Stimulated activated CD8-positive, alpha-beta memory T cell treated with anti-CD3 and anti-CD28 coated beads, Interleukin-12 subunit alpha, Interleukin-12 subunit beta, amount 100 ng/mL, for 4 hours (primary cell): Measurements from ENCODE around the gene ANKDD1B.
"Not testable (repeated sequence)": the region's sequence is repeated elsewhere in the genome, so short reads cannot be mapped to it uniquely, and the experiment has no call there.

Experiments
- DNase-seq: peaks from one replicate; pipeline ENCODE4 v3.0.0-alpha.2; 2020; ENCODE audit warnings: low read depth

ANKDD1B gene

GRCh38 chr5:75662061-75662460 lies 50.8 kb downstream of the ANKDD1B start:
- DNase-seq: no peak

DNA sequence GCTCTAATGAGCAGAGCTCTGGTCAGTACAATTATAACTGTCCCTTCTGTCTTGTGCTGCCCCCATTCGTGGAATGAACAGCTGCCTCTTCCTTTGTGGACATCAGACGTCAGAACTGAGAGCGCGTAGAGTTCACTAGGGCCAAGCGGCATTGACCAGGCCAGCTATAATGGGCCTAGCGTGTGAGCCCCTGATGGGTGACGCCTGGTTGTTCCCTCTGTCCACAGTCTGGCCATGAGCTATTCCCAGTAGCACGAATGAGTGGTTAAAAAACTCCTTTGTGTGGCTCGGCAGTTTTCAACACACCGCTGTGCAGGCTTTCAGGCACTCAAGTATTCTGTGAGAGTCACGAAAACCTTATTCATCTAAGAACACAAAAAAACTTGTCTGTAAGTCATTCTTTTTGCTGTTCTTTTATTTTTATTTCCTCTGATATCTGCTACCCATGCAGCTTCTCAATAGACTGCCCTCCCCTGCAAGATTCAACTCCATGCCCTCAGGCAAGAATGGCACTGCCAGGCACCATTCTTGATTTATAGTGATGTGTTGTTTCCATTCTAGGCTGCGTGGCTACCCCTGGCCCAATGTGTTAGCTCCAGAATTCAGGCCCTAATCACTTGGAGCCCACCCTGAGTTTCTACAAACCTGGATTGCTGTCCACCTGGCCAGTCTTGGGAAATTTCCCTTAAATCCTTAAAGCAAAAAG lies 52.5 kb downstream of the ANKDD1B start:
- no peak for DNase-seq

DNA sequence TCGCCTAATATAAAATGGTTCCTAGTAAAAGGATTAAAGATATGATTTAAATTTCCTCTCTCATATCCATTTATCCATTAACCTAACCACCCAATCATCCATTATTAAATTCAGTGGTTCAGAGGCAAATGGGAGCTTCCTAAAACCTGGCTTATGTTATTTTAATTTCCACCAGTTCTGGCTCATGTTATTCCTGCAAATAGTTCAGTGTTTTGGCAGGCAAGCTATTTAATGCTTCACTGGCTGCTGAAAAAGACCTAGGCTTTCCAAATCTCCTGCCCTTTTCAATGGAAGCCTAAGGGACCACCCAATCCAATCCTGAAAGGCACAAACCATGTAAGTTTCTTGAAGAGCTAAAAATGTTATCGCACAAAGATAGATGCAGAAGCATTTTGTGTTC lies 53.7 kb downstream of the ANKDD1B start:
- DNase-seq: no peak

GRCh38 chr5:75666801-75667200 lies 55.5 kb downstream of the ANKDD1B start:
- DNase-seq: no peak

GRCh38 chr5:75667586-75667985 lies 56.3 kb downstream of the ANKDD1B start:
- no peak for DNase-seq

DNA sequence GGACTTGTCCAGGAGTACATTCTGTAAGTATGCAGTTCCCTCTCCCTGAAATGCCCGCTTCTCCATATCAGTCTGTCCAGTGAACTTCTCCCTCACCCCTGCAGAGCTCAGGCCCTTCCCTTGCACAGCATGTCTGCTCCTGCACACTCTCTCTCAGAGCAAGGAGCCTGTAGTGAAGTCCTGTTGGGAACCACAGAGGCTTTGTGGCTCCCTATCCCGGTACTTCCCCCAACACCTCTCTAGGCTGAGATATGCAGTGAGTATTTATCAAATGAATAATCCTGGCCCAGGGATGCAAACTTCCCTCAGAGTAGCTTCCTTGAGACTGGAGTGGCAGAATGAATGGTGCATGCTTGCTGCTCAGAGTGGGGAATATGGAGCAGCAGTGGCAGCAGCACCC lies 57.2 kb downstream of the ANKDD1B start:
- DNase-seq: no peak

- peak; percentile 13 for DNase-seq
These were observed 57.9 kb downstream of the ANKDD1B start for GRCh38 chr5:75668977-75669689.

DNA sequence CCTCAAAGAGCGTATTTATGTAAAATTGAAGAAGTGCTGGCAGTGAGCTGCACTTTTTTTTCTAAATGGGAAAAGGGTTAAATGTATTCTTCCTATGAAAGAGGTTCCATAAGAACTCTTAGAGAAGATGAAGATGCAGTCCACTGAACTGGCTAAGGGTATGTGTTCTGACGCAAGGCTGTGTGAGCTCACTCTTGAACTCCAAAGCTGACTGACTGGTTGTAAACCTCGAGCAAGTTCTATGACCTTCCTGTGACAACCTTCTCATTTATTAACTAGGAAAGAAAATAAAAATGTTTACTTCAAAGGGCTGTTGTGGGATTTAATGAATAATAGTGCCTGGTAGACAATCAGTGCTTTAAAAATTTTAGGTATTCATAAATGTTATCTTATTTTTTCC lies 59.3 kb downstream of the ANKDD1B start:
- no peak for DNase-seq

- no peak for DNase-seq
These were observed 60.3 kb downstream of the ANKDD1B start for GRCh38 chr5:75671506-75671905.

- no peak for DNase-seq
These were observed 61.4 kb downstream of the ANKDD1B start for GRCh38 chr5:75672616-75673015.

- DNase-seq: no peak
These were observed 64.5 kb downstream of the ANKDD1B start for GRCh38 chr5:75675783-75676182.

DNA sequence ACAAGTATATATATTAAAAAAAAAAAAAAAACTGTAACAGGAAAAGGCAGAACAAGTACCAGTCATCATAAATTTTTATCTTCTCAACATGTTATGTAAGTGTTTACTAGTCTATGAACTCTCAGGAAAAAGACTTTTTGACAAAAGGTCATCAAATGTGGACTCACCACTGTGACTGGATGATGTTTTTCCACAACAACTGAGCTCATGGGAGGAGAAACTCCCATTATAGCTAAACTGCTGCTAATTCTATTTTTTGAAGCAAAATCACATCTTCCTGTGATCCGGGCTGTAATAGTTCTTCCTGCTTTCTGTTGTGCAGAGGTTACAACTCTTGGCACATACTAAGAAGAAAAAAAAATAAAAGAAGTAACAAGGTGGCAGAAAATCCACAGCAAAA lies 66.4 kb downstream of the ANKDD1B start:
- no peak for DNase-seq

DNA sequence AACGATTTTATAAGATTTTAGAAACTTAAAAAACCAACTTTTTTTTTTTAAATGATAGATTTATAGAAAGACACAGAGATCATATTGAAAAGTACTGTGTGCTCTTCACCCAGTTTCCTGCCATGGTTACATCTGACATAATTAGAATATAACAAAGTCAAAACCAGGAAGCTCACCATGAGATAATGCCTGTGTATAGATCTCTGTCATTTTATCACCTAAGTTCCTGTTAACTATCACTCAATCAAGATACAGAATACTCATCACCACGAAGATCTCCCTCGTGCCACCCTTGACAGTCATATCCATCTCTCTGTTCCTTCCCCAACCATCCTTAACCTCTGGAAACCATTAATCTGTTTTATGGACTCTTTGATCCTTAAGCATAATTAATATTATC lies 66.9 kb downstream of the ANKDD1B start:
- DNase-seq: no peak

- DNase-seq: no peak
These were observed 70.0 kb downstream of the ANKDD1B start for GRCh38 chr5:75681125-75681830.

- DNase-seq: no peak
These were observed 73.9 kb downstream of the ANKDD1B start for GRCh38 chr5:75685141-75685540.

DNA sequence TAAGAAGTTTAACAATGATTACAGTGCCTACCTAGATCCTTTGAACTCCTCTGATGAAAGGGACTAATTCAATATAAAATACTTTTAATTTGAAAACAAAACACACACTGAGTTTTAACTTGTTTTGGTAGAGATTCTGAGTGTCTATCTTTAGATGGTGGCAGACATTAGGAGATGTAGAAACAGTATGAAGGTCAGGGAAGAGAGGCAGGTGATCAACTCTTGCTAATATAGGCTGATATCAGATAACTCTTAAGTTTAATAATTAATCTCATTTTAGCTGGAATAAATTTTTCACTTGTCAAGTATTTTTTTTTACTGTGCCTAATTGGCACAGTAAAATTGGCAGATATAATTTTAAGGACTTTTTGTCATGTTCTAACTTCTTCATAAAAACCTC lies 75.2 kb downstream of the ANKDD1B start:
- DNase-seq: no peak

GRCh38 chr5:75690669-75691068 lies 79.4 kb downstream of the ANKDD1B start:
- DNase-seq: no peak

- no peak for DNase-seq
These were observed 83.5 kb downstream of the ANKDD1B start for GRCh38 chr5:75694781-75695180.

DNA sequence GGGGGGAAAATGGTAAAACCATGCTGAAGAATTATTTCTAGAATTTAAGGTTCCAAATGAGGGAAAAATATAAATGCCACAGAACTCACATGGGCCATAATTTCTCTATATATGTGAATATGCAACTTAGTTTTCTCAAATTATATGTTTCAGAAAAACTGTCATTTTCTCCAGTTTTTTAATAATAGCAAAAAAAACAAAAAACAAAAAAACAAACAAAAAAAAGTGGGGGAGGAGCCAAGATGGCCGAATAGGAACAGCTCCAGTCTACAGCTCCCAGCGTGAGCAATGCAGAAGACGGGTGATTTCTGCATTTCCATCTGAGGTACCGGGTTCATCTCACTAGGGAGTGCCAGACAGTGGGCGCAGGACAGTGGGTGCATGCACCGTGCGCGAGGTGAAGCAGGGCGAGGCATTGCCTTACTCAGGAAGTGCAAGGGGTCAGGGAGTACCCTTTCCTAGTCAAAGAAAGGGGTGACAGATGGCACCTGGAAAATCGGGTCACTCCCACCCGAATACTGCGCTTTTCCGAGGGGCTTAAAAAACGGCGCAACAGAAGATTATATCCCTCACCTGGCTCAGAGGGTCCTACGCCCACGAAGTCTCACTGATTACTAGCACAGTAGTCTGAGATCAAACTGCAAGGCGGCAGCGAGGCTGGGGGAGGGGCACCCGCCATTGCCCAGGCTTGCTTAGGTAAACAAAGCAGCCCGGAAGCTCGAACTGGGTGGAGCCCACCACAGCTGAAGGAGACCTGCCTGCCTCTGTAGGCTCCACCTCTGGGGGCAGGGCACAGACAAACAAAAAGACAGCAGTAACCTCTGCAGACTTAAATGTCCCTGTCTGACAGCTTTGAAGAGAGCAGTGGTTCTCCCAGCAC lies 84.5 kb downstream of the ANKDD1B start:
- DNase-seq: not testable (repeated sequence)

DNA sequence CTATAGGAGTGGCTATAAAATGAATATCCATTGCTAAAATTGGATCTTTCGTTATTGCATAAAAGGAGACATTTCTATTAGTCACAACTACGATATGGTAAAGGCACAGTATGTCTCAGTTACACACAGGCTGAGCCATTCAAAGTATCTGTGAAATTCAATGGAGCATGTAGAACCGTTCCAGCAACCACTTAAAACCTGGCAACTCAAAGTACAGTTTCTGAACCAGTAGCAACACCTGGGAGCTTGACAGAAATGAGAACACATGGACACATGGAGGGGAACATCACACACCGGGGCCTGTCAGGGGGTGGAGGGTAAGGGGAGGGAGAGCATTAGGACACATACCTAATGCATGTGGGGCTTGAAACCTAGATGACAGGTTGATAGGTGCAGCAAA lies 90.6 kb downstream of the ANKDD1B start:
- no peak for DNase-seq

DNA sequence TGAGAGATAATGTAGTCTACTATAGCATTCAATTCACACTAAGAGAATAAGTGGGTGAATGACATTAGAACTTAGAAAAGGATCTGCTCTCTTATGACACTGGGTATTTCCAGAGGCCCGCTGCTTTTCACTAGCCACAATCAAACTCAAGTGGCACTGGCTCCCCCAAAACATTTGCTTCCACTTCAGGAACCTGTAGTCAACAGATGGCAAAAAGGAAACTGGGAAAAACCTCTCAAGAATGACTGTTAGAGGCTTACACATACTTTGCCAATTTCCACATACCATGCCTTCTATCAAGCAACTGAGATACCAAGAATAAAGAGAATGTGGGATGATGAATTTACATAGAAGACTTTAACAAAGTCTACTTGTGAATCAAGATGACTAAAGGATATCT lies 94.8 kb downstream of the ANKDD1B start:
- DNase-seq: no peak

DNA sequence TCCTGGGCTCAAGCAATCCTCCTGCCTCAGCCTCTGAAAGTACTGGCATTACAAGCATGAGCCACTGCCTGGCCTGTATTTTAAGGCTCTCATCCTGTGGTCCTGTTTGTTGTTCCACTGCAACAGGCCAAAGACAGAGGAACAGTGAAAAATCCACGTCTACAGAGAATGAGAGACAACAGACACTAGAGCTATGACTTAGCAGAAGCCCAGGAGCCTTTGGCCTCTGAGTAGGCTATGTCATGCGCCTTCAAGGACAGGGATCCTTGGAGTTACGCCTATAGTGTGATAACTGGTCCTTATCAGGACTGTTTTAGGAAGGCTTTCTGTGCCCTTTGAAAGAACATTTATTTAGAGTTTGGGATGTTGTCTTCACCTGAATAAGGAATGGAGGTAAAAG lies 95.5 kb downstream of the ANKDD1B start:
- no peak for DNase-seq
